CD4-positive, alpha-beta T cell (primary cell): ENCODE data around the gene PHACTR3. TPM values are rescaled to one million over a fixed set of nuclear protein-coding genes. Genes with fewer than 3 reads are reported as not detected.

Experiments used
- ATAC-seq: fragments of 200-7000 bp; cut with Tn5 transposase; one replicate; pipeline ENCODE4 v1.10.0; 2022; ENCODE audit warnings: mild to moderate bottlenecking; ENCODE audit not compliant: poor library complexity
- CTCF ChIA-PET: fragments of 350-600 bp; sonication (Branson Sonifier 250); formaldehyde crosslinking; loops from one replicate; lab custom pipeline; 2021; ENCODE audit warnings: antibody characterized with exemption, inconsistent platforms; lab: Charles Lee
- POLR2A ChIA-PET: fragments of 350-600 bp; sonication (Branson Sonifier 250); formaldehyde crosslinking; loops from one replicate; lab custom pipeline; 2021; ENCODE audit warnings: antibody characterized with exemption, inconsistent platforms; lab: Charles Lee
- DNase-seq, 14 experiments: peaks; one replicate each; pipeline ENCODE4 v3.0.0-alpha.2; 2013 to 2020; ENCODE audit warnings: mixed read lengths in 2 of 14
- H3K27ac ChIP-seq, 2 donors: one replicate each; pipeline versions ENCODE4 v1.5.1 to v1.7.0; 2013; ENCODE audit warnings: low read length in 2 of 2, low read depth in 1 of 2, mild to moderate bottlenecking in 1 of 2
- H3K27me3 ChIP-seq, 2 experiments: 1 replicate in 1 of 2; 2 replicates in 1 of 2; pipeline versions ENCODE4 v1.6.1 to v1.7.0; 2013; ENCODE audit warnings: low read length in 2 of 2, control low read depth in 1 of 2, mild to moderate bottlenecking in 1 of 2, moderate library complexity in 1 of 2; ENCODE audit not compliant: insufficient read depth in 2 of 2, control insufficient read depth in 1 of 2
- H3K36me3 ChIP-seq: one replicate; pipeline ENCODE4 v1.6.1; 2013; ENCODE audit warnings: low read length, control low read depth; ENCODE audit not compliant: insufficient read depth
- H3K4me1 ChIP-seq: one replicate; pipeline ENCODE4 v1.6.1; 2013; ENCODE audit warnings: low read length, control low read depth; ENCODE audit not compliant: insufficient read depth
- H3K4me3 ChIP-seq: one replicate; pipeline ENCODE4 v1.5.1; 2013; ENCODE audit warnings: mild to moderate bottlenecking, low read length, moderate library complexity
- H3K9me3 ChIP-seq, 2 experiments: 1 replicate in 1 of 2; 2 replicates in 1 of 2; pipeline versions ENCODE4 v1.6.1 to v1.7.0; 2013; ENCODE audit warnings: low read length in 2 of 2, mild to moderate bottlenecking in 2 of 2, control low read depth in 1 of 2, moderate library complexity in 1 of 2; ENCODE audit not compliant: control insufficient read depth in 1 of 2, insufficient read depth in 1 of 2
- H3K27ac Mint-ChIP-seq: one replicate; pipeline ENCODE4 v1.8.0; 2020; ENCODE audit warnings: mixed read lengths
- H3K27me3 Mint-ChIP-seq: one replicate; pipeline ENCODE4 v1.8.0; 2021; ENCODE audit warnings: mixed read lengths
- H3K36me3 Mint-ChIP-seq: one replicate; pipeline ENCODE4 v1.8.0; 2021; ENCODE audit warnings: low read depth, mixed read lengths
- H3K4me1 Mint-ChIP-seq: one replicate; pipeline ENCODE4 v1.8.0; 2021; ENCODE audit warnings: low read depth, mixed read lengths
- H3K4me3 Mint-ChIP-seq: one replicate; pipeline ENCODE4 v1.8.0; 2020; ENCODE audit warnings: mild to moderate bottlenecking, mixed read lengths
- H3K9me3 Mint-ChIP-seq: one replicate; pipeline ENCODE4 v1.8.0; 2020; ENCODE audit warnings: mixed read lengths
- CTCF ChIP-seq: fragments of 200-600 bp; IDR thresholded peaks from one replicate; pipeline ENCODE4 v1.8.0; 2022; ENCODE audit warnings: antibody characterized with exemption, mild to moderate bottlenecking
- intact Hi-C, 2 experiments: fragments of 100-400 bp; cut with DNase I in 1 of 2; cut with micrococcal nuclease in 1 of 2; formaldehyde crosslinking; loops; one replicate each; pipeline versions ENCODE4 v1.15.1 to v1.9.0; 2023 to 2025; cut with DNase I, micrococcal nuclease
- total RNA-seq, 174 experiments: library from RNA in 2 of 174; stranded (reverse) in 2 of 174; gene quantifications; one replicate each; pipeline ENCODE4 v1.2.3 and lab custom pipeline; 2021 to 2026

Gene PHACTR3
- total RNA-seq, 2 experiments from 2014 or later, result not detected

DNA sequence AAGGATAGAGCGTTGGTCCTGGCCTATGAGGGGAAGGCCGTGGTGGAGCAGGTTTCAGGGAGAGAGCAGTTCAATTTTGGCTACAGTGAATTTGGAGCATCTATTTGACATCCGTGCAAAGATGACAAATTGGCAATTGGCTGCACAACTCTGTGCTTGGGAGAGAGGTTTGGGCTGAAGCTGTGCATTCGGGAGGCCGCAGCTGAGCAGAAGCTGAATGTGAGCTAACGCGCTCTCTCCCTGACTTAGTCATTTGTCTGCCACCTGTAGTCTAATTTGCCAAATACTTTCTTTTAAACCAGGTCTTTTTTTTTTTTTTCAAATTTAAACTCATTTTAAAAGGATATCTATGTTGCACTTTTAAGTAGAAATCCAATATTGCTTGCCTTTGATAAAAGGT lies 78.8 kb downstream of the PHACTR3 start:
- Mint-ChIP-seq H3K9me3 (peaks cover 3% of the 10 kb centered on the region), H3K4me3 (no peak overlapping the region), H3K36me3 (no peaks in the 10 kb centered on the region), H3K27ac (no peak overlapping the region), H3K4me1 (no peaks in the 10 kb centered on the region), H3K27me3 (peaks cover 25% of the 10 kb centered on the region)
- ChIA-PET CTCF (no interaction called here), POLR2A (no interaction called here)
- Histone ChIP-seq H3K4me1 (no peaks in the 10 kb centered on the region), H3K27ac (no peak overlapping the region), H3K27me3 (peaks cover 0 to 3% of the 10 kb centered on the region in 2 experiments), H3K36me3 (no peaks in the 10 kb centered on the region), H3K9me3 (peaks cover 0 to 14% of the 10 kb centered on the region in 2 experiments), H3K4me3 (no peak overlapping the region)
- intact Hi-C loops, result no loop called here
- DNase-seq (no peak), ATAC-seq (no peak)
- TF ChIP-seq CTCF, result no peak

- Histone ChIP-seq H3K27me3 (peaks cover 0 to 3% of the 10 kb centered on the region in 2 experiments), H3K27ac (no peak overlapping the region), H3K4me1 (no peaks in the 10 kb centered on the region), H3K36me3 (no peaks in the 10 kb centered on the region), H3K9me3 (peaks cover 0 to 18% of the 10 kb centered on the region in 2 experiments), H3K4me3 (no peak overlapping the region)
- Mint-ChIP-seq H3K27me3 (peaks cover 20% of the 10 kb centered on the region), H3K4me1 (no peaks in the 10 kb centered on the region), H3K9me3 (peaks cover 3% of the 10 kb centered on the region), H3K4me3 (no peak overlapping the region), H3K36me3 (no peaks in the 10 kb centered on the region), H3K27ac (no peak overlapping the region)
- POLR2A ChIA-PET, result no interaction called here
- DNase-seq, result no peak
- TF ChIP-seq CTCF, result no peak
- CTCF ChIA-PET, result no interaction called here
- no peak for ATAC-seq
- intact Hi-C loops, result no loop called here
These were observed 80.4 kb downstream of the PHACTR3 start for GRCh38 chr20:59684685-59685242.

GRCh38 chr20:59686404-59687346 lies 82.3 kb downstream of the PHACTR3 start:
- Mint-ChIP-seq H3K9me3 (peaks cover 3% of the 10 kb centered on the region), H3K4me3 (no peak overlapping the region), H3K36me3 (no peaks in the 10 kb centered on the region), H3K27me3 (peaks cover 29% of the 10 kb centered on the region), H3K4me1 (no peaks in the 10 kb centered on the region), H3K27ac (no peak overlapping the region)
- Histone ChIP-seq H3K27ac (no peak overlapping the region), H3K36me3 (no peaks in the 10 kb centered on the region), H3K4me1 (no peaks in the 10 kb centered on the region), H3K27me3 (peaks cover 0 to 5% of the 10 kb centered on the region in 2 experiments), H3K4me3 (no peak overlapping the region), H3K9me3 (peaks cover 0 to 18% of the 10 kb centered on the region in 2 experiments)
- intact Hi-C loops, result no loop called here
- CTCF ChIA-PET, result no interaction called here
- POLR2A ChIA-PET, result no interaction called here
- ATAC-seq, result no peak
- DNase-seq, result no peak
- no peak for TF ChIP-seq CTCF
